GM11168 (cell line): Measurements from ENCODE around the gene GLMP.

Source experiments
- in situ Hi-C: fragments of 300-500 bp; cut with MboI; formaldehyde crosslinking; loops from one replicate; pipeline ENCODE4 v1.12.0; 2022; ENCODE audit warnings: low sequenced_read_pairs; ENCODE audit not compliant: unreplicated experiment

Gene GLMP

DNA sequence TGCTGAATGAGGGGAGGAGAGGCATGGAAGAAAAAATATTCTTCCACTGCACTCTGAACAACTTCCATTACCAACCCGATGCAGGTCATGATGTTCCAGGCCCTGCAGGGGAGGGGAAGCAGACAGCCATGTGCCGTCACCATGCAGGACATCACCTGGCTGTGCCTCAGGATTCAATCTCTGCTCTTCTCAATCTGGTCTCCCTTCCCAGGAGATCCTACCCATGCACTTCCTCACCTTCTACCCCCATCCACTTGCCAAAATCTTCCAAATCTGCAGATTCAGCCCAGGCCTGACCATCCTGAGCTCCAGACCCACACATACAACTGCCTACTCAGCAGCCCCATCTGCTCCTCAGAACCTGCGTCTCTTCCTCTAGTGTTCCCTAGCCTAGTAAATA lies 41.8 kb downstream of the GLMP start:
- in situ Hi-C loops = no loop called here

DNA sequence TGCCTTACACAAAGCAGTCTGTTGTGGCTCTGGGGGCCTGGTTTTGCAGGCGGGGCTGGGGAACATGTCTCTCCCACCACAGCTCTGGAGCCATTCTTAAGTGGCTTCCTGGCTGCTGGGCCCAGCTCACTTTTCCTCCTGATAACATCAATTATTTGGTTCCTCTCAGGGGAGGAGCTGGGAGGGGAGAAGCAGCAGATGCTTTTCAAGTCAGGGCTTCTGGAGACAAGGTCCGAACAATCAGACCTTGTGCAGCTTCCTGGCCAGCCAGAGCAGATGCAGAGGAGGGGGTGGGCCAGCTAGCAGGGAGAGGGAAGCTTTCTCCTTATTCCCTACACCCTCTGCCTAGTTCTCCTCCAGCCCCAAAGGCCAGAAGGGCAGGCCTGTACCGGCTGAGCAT lies 44.0 kb downstream of the GLMP start:
- in situ Hi-C loops = no loop called here

DNA sequence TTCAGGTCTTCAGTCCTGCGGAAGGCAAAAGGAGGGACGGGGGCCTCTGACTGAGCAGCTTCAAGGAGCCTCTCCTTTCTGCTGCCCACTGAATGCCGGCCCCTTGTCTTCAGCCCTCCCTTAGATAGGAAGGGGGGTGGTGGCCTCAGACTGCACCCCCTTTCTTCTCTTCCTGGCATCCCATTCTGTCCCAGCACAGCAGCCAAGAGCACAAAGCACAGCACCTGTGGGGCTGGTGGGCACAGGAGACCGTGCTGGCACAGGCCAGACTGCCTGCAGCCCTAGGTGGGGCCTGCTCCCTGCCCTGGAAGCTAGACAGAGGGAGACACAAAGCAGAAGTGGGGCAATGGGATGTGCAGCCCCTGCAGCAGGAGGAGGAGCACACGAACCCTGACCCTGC lies 45.9 kb downstream of the GLMP start:
- in situ Hi-C loops = no loop called here

DNA sequence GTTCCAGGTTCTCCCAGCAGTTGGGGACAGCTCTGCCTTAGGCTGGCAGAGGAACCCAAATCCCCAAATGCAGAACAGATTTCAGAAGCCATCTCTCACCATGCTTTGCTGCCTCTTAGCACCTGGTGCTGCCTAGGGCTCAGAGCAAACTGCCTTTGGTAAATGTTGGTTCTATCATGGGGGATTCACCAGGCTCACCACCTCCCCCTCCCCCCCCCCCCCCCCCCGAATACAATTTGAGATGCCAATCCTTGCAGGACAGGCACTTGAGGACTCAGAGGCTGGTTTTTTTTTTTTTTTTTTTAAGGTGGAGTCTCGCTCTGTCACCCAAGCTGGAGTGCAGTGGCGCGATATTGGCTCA lies 47.2 kb downstream of the GLMP start:
- in situ Hi-C loops = no loop called here

DNA sequence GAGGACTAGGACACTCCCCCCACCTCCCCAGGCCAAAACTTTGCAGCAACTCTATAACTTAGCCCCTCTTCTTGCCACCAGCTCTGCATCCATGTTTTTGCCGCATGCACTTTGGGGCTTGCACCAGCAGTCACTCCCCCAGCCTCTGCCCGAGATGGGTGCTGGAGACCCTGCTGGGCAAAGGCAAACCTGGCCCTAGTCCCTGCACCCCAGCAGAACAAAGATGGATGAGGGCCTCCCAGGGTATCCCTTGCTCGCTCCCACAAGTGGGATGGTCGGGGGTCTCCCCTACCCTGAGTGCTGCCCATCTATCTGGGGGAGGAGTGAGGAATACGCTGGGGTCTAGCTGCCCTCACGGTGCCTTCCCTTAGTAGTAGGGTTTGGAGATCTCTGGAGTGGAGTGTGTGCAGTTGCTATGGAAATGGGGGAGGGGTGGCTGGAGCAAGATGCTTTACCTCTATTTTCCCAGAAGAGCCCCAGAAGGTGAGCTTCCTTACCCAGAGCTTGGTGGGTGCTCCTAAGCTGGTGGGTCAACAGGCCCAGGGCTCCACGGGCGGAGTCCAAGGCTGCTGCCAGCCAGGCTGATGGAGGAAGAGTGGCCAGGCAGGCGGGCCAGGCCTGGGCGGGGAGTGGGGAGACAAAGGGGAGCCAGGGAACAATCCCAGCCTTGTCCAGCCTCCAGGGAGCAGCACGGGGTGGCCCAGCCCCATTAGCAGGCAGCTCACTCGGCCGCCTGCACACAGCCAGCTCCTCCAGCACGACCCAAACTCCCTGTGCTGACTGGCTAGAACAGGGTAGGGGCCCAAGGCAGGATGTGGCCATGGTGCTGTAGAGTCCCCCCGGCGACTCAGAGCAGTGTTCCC lies 47.8 kb downstream of the GLMP start, which contains the start of gene PAQR6:
Gene PAQR6, minus strand, starts transcription at position 597 of the 863 bp plus-strand sequence. CDS start 1,325 bp downstream, outside the sequence.
- in situ Hi-C loops = no loop called here

DNA sequence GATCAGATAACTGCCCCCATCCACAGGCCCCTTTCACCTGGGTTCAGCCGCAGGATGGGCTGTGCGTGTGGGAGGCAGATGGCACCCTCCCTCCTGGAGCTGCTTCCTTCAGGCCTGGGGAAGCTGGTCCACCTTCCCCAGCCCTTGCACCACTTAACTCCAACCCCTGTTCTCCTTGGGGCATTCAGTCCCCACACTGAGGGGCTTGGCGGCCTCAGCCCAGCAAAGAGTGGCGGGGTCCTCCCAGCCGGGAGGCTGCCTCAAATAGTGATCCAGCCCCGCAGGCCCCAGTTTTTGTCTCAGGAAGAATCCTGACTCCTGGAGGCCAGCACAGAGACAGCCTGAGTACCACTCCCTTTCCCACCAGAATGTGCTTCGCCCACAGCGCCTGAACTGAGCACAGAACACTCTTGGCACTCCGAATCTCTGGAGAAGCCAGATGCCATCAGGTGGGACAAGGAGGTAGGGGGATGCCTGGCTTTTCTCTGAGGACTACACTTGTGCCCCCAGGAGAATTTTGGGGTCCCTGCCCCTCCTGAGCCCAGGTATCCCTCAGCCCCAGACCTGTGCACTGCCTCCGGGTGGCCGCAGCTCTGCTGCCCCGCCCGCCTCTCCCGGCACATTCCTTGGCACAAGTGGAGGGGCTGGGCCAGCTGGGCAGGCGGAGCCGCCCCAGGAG lies 48.6 kb downstream of the GLMP start:
- in situ Hi-C loops = no loop called here

DNA sequence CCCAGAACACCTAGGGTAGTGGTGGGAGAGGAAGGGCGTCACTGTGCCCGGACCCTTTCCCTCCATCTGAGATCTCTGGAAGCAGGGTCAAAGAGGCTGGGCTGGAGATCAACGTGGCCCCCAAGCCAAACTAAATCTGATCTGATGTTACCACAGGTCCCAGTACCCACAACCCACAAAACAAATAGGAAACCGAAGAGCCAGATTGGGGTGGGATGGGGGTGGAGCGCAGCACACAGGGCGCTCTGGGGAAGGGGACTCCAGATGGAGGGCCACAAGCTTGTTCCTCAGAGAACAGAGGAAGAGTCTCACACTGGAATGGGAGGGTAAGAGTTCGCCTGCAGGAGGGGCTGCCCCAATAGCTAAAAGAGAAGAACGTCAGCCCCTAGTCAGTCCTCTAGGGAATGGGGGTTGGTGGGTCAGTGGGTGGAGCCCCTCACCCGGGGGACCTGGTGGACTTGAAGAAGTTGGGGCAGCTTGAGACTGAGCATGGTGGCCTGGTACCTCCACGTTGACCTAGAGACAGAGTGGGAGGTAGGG lies 49.2 kb downstream of the GLMP start:
- in situ Hi-C loops = no loop called here

DNA sequence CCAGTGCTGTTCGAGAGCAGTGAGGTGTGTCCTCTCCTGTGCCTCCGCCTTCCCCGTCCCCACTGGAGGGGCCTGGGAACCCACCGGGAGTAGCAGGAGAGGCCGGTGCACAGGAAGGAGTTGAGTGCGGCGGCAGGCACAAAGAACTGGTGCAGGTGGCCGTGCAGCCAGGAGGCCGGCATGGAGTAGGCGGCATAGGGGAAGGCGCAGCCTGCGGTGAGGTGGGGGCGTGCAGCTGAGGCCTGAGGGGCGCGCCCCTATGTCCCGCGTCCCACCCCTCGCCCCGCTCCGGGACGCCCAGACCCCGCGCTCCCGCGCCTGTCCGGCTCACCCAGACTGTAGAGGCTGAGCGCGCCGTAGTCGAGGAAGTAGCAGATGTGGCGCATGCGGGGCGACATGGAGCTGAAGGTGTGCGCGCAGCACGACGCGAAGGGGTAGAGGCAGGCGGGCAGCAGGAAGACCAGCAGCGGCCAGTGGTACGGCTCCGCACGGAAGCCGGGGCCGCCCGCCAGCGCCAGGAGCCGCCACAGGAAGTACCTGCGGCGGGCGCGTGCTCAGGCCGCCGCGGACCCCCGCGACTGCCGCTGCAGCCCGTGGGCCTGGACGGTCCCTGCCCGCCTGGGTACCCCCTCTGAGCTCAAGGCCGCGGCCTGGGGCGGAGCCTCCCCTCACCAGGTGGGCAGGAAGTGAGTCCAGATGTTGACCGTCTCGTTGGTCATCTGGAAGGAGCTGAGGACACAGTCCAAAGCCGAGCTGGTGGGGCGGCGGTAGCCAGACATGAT lies 49.8 kb downstream of the GLMP start:
- in situ Hi-C loops = no loop called here

DNA sequence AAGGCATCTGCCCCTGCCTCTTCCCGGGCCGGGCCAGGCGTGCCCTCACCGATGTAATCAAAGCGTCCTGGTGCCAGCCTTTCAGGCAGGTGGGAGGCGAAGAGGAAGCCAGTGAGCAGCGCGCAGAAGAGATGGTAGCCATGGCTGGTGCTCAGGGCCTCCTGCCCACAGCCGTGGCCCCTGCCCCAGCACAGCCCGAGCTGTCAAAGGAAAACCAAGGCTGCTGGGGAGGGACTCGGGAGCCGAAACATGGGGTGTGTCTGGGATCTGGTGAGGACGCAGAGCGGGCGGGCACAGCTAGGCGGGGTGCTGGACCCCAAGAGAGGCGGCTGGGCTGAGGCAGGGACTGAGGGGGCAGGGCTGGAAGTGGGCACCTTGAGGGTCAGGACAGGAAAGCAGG lies 50.8 kb downstream of the GLMP start:
- in situ Hi-C loops = no loop called here

DNA sequence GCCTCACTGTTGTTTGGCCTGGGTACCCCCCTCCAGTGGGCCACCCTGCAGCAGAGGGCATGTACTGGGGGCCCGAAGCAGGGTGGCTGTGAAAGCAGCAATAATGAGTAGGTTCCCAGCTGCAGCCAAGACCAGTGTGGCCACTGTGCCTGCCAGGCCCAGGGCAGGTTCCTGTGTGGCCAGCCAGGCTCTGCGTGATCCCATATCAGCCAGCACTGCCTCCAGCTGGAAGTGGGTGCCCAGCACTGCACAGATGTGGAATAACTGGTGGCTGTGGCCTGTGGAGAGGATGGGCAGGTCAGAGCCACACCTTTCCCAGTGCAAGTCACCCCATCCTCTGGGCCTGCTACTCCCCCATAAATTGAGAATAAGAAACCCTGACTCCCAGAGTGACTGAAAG lies 51.4 kb downstream of the GLMP start:
- in situ Hi-C loops = no loop called here

DNA sequence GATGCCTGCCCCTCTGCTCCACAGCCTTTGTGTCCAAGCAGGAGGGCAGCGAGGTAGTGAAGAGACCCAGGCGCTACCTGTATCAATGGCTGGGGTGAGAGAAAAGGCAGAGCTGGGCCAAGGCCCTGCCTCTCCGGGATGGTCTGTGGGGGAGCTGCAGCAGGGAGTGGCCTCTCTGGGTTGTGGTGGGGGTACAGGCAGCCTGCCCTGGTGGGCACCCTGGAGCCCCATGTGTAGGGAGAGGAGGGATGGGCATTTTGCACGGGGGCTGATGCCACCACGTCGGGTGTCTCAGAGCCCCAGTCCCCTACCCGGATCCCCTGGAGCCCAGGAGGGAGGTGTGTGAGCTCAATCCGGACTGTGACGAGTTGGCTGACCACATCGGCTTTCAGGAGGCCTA lies 52.7 kb downstream of the GLMP start:
- in situ Hi-C loops = no loop called here
